K562 (cell line): Measurements from ENCODE around the gene MAP3K12. TPM values are rescaled to one million over a fixed set of nuclear protein-coding genes. Genes with fewer than 3 reads are reported as not detected.

ENCODE experiments used
- HLTF ChIP-seq: fragments of 450-650 bp; IDR thresholded peaks from 2 replicates; pipeline ENCODE4 v1.6.1; 2016
- HMGXB4 ChIP-seq: sonication (generic); formaldehyde crosslinking; IDR thresholded peaks from 2 replicates; pipeline ENCODE4 v1.8.1; 2023; ENCODE audit warnings: mild to moderate bottlenecking, missing genetic modification reagents
- PRDM10 ChIP-seq: fragments of 450-650 bp; IDR thresholded peaks from 2 replicates; pipeline ENCODE4 v1.6.1; 2018; ENCODE audit not compliant: partially characterized antibody
- SP2 ChIP-seq: IDR thresholded peaks from 2 replicates; pipeline ENCODE4 v1.6.1; 2011; ENCODE audit warnings: mild to moderate bottlenecking, low read depth, low read length, moderate library complexity; ENCODE audit not compliant: poor library complexity, severe bottlenecking; ENCODE audit errors: extremely low read depth
- SRSF1 ChIP-seq: fragments of 200-400 bp; formaldehyde crosslinking; IDR thresholded peaks from 2 replicates; pipeline ENCODE4 v1.6.1; 2017; ENCODE audit warnings: mild to moderate bottlenecking, low read depth, low read length, moderate library complexity
- TARDBP ChIP-seq: fragments of 450-650 bp; IDR thresholded peaks from 2 replicates; pipeline ENCODE4 v1.6.1; 2016
- ZNF133 ChIP-seq: fragments of 250-450 bp; sonication (Bioruptor Pico); IDR thresholded peaks from 2 replicates; pipeline ENCODE4 v1.4.0; 2020; ENCODE audit warnings: mild to moderate bottlenecking
- ZNF217 ChIP-seq: sonication (generic); formaldehyde crosslinking; IDR thresholded peaks from 2 replicates; pipeline ENCODE4 v1.8.0; 2022; ENCODE audit warnings: mild to moderate bottlenecking, missing genetic modification reagents
- ZNF395 ChIP-seq: fragments of 200-800 bp; sonication (Bioruptor generic); IDR thresholded peaks from 2 replicates; pipeline ENCODE4 v1.6.1; 2017; ENCODE audit warnings: missing genetic modification characterization, missing compliant biosample characterization
- ZZZ3 ChIP-seq: fragments of 450-650 bp; IDR thresholded peaks from 2 replicates; pipeline ENCODE4 v1.6.1; 2016; ENCODE audit warnings: antibody characterized with exemption, mild to moderate bottlenecking, moderate library complexity
- polyA plus RNA-seq, 8 experiments: library from polyadenylated mRNA; depleted of rRNA in 4 of 8; stranded (reverse) in 5 of 8; unstranded in 3 of 8; fragments of >200 nt; fragmentation: Nextera tagmentation in 2 of 8; fragmentation: Illumina TruSeq in 1 of 8; extraction: Ambion mirVana in 2 of 8; extraction: Trizol in 1 of 8; gene quantifications; 2 replicates each; pipeline versions ENCODE4 v1.2.1 to v1.2.3, GENCODE V29; 2011 to 2014; ENCODE audit warnings: inconsistent platforms in 1 of 8, missing spikeins in 1 of 8
- total RNA-seq, 7 experiments: library from RNA; depleted of rRNA in 6 of 7; stranded (reverse); fragments of >200 nt in 6 of 7; fragmentation: Illumina TruSeq in 2 of 7; extraction: Trizol in 2 of 7; gene quantifications; 2 replicates each; pipeline versions ENCODE4 v1.2.1 to v1.2.3, GENCODE V29; 2011 to 2021; ENCODE audit warnings: low replicate concordance in 1 of 7
- TF ChIP-seq, protein P1 (sequence below): fragments of 250-450 bp; sonication (Bioruptor Pico); IDR thresholded peaks from 2 replicates; pipeline ENCODE4 v1.5.0; 2021
- TF ChIP-seq, protein P2 (sequence below): IDR thresholded peaks from 2 replicates; pipeline ENCODE4 v1.6.1; 2012; ENCODE audit warnings: low read depth, low read length, improper control_type of control experiment, borderline replicate concordance
- TF ChIP-seq, protein P3 (sequence below), 2 experiments: fragments of 250-450 bp in 1 of 2; fragments of 450-650 bp in 1 of 2; sonication (Bioruptor Pico) in 1 of 2; IDR thresholded peaks; 2 replicates each; pipeline versions ENCODE4 v1.6.1 to v1.8.0; 2016 to 2021; ENCODE audit warnings: mild to moderate bottlenecking in 2 of 2, moderate library complexity in 2 of 2, missing compliant biosample characterization in 1 of 2, missing genetic modification characterization in 1 of 2
- TF ChIP-seq, protein P4 (sequence below): IDR thresholded peaks from 3 replicates; pipeline ENCODE4 v1.6.1; 2011; ENCODE audit warnings: borderline replicate concordance, mild to moderate bottlenecking; ENCODE audit not compliant: insufficient read length, insufficient read depth

MAP3K12 gene
- total and polyA plus RNA-seq, 9 of the 15 experiments (the other 6 are each of a cell fraction or from before 2014, with no cell fraction given), result 0.10 to 2.4 (median 1.6) TPM

- TF ChIP-seq HMGXB4 (CRISPR knock-in tag) (no peak; the same call in 1 of the 2 replicates), ZNF395 (CRISPR knock-in tag) (peak; percentile 96), ZNF217 (CRISPR knock-in tag) (no peak), SP2 (peak; percentile 52), TARDBP (no peak), ZNF133 (CRISPR knock-in tag) (peak; percentile 87; the same call in 1 of the 2 replicates), PRDM10 (no peak), ZZZ3 (peak; percentile 81), SRSF1 (0 out of 2 replicates have a peak, but pooled peaks have one; percentile 52), HLTF (no peak; the same call in 1 of the 2 replicates)
- TF ChIP-seq, protein P1, sequence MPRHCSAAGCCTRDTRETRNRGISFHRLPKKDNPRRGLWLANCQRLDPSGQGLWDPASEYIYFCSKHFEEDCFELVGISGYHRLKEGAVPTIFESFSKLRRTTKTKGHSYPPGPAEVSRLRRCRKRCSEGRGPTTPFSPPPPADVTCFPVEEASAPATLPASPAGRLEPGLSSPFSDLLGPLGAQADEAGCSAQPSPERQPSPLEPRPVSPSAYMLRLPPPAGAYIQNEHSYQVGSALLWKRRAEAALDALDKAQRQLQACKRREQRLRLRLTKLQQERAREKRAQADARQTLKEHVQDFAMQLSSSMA (CRISPR knock-in tag), result no peak
- TF ChIP-seq, protein P2, sequence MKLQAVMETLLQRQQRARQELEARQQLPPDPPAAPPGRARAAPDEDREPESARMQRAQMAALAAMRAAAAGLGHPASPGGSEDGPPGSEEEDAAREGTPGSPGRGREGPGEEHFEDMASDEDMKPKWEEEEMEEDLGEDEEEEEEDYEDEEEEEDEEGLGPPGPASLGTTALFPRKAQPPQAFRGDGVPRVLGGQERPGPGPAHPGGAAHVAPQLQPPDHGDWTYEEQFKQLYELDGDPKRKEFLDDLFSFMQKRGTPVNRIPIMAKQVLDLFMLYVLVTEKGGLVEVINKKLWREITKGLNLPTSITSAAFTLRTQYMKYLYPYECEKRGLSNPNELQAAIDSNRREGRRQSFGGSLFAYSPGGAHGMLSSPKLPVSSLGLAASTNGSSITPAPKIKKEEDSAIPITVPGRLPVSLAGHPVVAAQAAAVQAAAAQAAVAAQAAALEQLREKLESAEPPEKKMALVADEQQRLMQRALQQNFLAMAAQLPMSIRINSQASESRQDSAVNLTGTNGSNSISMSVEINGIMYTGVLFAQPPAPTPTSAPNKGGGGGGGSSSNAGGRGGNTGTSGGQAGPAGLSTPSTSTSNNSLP, result no peak
- TF ChIP-seq, protein P3, sequence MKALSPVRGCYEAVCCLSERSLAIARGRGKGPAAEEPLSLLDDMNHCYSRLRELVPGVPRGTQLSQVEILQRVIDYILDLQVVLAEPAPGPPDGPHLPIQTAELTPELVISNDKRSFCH (CRISPR knock-in tag; IDR thresholded peaks at IDR 0.05), result no peak
- TF ChIP-seq, protein P3 (tag; IDR thresholded peaks at IDR 0.05), result peak; percentile 39; the same call in 1 of the 2 replicates
- TF ChIP-seq, protein P4, sequence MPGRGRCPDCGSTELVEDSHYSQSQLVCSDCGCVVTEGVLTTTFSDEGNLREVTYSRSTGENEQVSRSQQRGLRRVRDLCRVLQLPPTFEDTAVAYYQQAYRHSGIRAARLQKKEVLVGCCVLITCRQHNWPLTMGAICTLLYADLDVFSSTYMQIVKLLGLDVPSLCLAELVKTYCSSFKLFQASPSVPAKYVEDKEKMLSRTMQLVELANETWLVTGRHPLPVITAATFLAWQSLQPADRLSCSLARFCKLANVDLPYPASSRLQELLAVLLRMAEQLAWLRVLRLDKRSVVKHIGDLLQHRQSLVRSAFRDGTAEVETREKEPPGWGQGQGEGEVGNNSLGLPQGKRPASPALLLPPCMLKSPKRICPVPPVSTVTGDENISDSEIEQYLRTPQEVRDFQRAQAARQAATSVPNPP, result no peak
Measured at GRCh38 chr12:53500776-53501614, 1.7 kb upstream of the MAP3K12 start, which contains the start of gene TARBP2 (continued).
